ENCODE data around the gene AK1.

DNA sequence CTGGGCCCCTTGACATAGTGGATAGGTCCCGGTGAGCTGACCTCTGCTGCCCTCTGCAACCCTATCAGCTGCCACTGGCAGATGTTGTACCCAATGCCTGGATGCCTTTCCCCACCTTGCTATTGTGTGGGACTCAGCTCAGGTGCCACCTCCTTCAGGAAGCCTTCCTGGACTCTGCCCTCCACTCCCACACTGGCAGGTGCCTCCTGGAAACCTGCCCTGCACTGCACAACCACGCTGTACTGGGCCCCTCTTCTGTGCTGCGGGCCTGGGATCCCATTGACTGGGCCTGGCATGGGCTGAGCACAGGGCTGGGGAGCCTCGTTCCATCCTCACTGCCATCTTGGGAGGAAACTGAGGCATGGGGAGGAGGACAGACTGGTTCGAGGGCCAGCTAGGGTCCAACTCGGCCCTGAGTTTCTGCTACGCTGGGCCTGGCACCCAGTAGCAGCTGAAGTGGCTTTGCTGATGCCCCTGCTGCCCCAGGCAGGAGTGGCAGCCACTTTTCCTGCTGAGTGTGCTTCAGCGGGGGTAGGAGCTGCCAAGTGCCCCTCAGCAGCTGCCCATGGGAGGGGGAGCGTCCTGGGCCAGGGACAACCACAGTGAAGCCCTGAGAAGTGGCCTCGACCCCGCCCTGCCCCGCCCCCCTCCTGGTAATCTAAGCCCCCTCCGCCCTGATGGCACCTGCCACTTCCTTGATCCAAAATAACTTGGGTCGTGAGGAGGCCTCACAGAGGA lies 1.3 kb downstream of the AK1 start:
- TF ChIP-seq, protein P1, sequence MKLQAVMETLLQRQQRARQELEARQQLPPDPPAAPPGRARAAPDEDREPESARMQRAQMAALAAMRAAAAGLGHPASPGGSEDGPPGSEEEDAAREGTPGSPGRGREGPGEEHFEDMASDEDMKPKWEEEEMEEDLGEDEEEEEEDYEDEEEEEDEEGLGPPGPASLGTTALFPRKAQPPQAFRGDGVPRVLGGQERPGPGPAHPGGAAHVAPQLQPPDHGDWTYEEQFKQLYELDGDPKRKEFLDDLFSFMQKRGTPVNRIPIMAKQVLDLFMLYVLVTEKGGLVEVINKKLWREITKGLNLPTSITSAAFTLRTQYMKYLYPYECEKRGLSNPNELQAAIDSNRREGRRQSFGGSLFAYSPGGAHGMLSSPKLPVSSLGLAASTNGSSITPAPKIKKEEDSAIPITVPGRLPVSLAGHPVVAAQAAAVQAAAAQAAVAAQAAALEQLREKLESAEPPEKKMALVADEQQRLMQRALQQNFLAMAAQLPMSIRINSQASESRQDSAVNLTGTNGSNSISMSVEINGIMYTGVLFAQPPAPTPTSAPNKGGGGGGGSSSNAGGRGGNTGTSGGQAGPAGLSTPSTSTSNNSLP (IDR thresholded peaks at IDR 0.05; ENCODE audit: borderline replicate concordance, low read depth, low read length) = no peak
- no peak for TF ChIP-seq SP2 (IDR thresholded peaks at IDR 0.05; ENCODE audit: extremely low read depth, low read depth, low read length, poor library complexity, severe bottlenecking)
- TF ChIP-seq, protein P2, sequence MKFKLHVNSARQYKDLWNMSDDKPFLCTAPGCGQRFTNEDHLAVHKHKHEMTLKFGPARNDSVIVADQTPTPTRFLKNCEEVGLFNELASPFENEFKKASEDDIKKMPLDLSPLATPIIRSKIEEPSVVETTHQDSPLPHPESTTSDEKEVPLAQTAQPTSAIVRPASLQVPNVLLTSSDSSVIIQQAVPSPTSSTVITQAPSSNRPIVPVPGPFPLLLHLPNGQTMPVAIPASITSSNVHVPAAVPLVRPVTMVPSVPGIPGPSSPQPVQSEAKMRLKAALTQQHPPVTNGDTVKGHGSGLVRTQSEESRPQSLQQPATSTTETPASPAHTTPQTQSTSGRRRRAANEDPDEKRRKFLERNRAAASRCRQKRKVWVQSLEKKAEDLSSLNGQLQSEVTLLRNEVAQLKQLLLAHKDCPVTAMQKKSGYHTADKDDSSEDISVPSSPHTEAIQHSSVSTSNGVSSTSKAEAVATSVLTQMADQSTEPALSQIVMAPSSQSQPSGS (CRISPR knock-in tag; IDR thresholded peaks at IDR 0.05) = no peak
- TF ChIP-seq, protein P3, sequence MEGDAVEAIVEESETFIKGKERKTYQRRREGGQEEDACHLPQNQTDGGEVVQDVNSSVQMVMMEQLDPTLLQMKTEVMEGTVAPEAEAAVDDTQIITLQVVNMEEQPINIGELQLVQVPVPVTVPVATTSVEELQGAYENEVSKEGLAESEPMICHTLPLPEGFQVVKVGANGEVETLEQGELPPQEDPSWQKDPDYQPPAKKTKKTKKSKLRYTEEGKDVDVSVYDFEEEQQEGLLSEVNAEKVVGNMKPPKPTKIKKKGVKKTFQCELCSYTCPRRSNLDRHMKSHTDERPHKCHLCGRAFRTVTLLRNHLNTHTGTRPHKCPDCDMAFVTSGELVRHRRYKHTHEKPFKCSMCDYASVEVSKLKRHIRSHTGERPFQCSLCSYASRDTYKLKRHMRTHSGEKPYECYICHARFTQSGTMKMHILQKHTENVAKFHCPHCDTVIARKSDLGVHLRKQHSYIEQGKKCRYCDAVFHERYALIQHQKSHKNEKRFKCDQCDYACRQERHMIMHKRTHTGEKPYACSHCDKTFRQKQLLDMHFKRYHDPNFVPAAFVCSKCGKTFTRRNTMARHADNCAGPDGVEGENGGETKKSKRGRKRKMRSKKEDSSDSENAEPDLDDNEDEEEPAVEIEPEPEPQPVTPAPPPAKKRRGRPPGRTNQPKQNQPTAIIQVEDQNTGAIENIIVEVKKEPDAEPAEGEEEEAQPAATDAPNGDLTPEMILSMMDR (IDR thresholded peaks at IDR 0.05 in 2 of 3, conservative IDR thresholded peaks at IDR 0.05 in 1 of 3; ENCODE audit: insufficient read depth in 2 of 3, low read depth in 1 of 3, low read length in 3 of 3) = no peak
- no peak for TF ChIP-seq L3MBTL2 (IDR thresholded peaks at IDR 0.05)
- no peak for TF ChIP-seq PKNOX1 (IDR thresholded peaks at IDR 0.05)
